ENCODE results near the gene NLRP14. TPM values are rescaled to one million over a fixed set of nuclear protein-coding genes. Genes with fewer than 3 reads are reported as not detected.

The NLRP14 gene
- total and polyA plus RNA-seq, 9 of the 15 experiments (the other 6 are each of a cell fraction or from before 2014, with no cell fraction given), result 0.27 to 1.2 (median 0.54) TPM

- no TSS peak for BruUV-seq (replicated peaks)
- TF ChIP-seq ZNF318 (IDR thresholded peaks at IDR 0.05; ENCODE audit: borderline replicate concordance in 1 of 2, low read depth in 1 of 2) (no peak), PTBP1 (IDR thresholded peaks at IDR 0.05; ENCODE audit: low read depth, low read length) (no peak), HINFP (tag; conservative IDR thresholded peaks at IDR 0.05; ENCODE audit: low read depth) (no peak), ELF4 (CRISPR knock-in tag; IDR thresholded peaks at IDR 0.05) (no peak), ZEB2 (IDR thresholded peaks at IDR 0.05) (no peak)
- Histone ChIP-seq H3K9me1 (ENCODE audit: control insufficient read depth, insufficient read depth, low read length) (no peaks in the 10 kb centered on the region), H3K9me3 (replicated peaks; ENCODE audit: control insufficient read depth, insufficient read depth, low read depth, low read length) (no peaks in the 10 kb centered on the region), H4K20me1 (replicated peaks; ENCODE audit: control insufficient read depth, insufficient read depth, low read length) (no peaks in the 10 kb centered on the region), H3K27me3 (ENCODE audit: control insufficient read depth in 2 of 2, insufficient read depth in 2 of 2, low read length in 2 of 2) (no peaks in the 10 kb centered on the region), H3K4me1 (replicated peaks in 1 of 2; ENCODE audit: control insufficient read depth in 2 of 2, insufficient read depth in 2 of 2, low read length in 2 of 2) (no peaks in the 10 kb centered on the region), H3K36me3 (ENCODE audit: control insufficient read depth, insufficient read depth, low read length) (no peaks in the 10 kb centered on the region), H3K79me2 (ENCODE audit: control insufficient read depth, insufficient read depth, low read length) (no peaks in the 10 kb centered on the region), H3K4me2 (ENCODE audit: insufficient read depth, low read length) (no peak overlapping the region), H3K9ac (ENCODE audit: insufficient read depth in 1 of 2, low read depth in 2 of 2, low read length in 2 of 2) (no peak overlapping the region), H3K27ac (ENCODE audit: extremely low read depth, low read depth, low read length) (no peak overlapping the region), H2AFZ (ENCODE audit: low read depth, low read length) (no peak overlapping the region; the same call in 1 of the 2 replicates), H3K4me3 (no peak overlapping the region)
- 11% methylated on average over 6 of the region's 6 CpGs for WGBS (ENCODE audit: insufficient coverage, low coverage, missing lambda C conversion rate)
- DNase-seq (ENCODE audit: extremely low read depth in 1 of 4, low spot score in 3 of 4), result no peak
- FAIRE-seq, result no peak
- ATAC-seq, result no peak
- intact Hi-C loops (cut with micrococcal nuclease), result no loop called here
- CTCF ChIA-PET (ENCODE audit: low intra/inter-chr PET ratio), result no interaction called here
- POLR2A ChIA-PET, result interaction anchor here (0.7 kb wide), 1 partner anchor 130 kb away, joined by 3 read pairs; no protein-coding TSS in a partner anchor
- in situ Hi-C loops (cut with MboI), result no loop called here
These were observed 36.7 kb downstream of the NLRP14 start for GRCh38 chr11:7056828-7057513.

Measured in K562 (cell line).